Rectal smooth muscle tissue (tissue), 1 donor: ENCODE data around the gene NEK1.
"Not testable (repeated sequence)": the region's sequence is repeated elsewhere in the genome, so short reads cannot be mapped to it uniquely, and the experiment has no call there.

ENCODE experiments used
- H3K27ac ChIP-seq: one replicate; pipeline ENCODE4 v1.7.0; 2013; ENCODE audit warnings: low read depth, low read length, inconsistent platforms
- H3K27me3 ChIP-seq: one replicate; pipeline ENCODE4 v1.7.0; 2013; ENCODE audit warnings: low read length; ENCODE audit not compliant: control insufficient read depth, insufficient read depth
- H3K36me3 ChIP-seq: one replicate; pipeline ENCODE4 v1.7.0; 2013; ENCODE audit warnings: low read length; ENCODE audit not compliant: control insufficient read depth, insufficient read depth
- H3K4me1 ChIP-seq: one replicate; pipeline ENCODE4 v1.7.0; 2013; ENCODE audit warnings: low read length; ENCODE audit not compliant: control insufficient read depth, insufficient read depth
- H3K4me3 ChIP-seq: one replicate; pipeline ENCODE4 v1.7.0; 2013; ENCODE audit warnings: low read length
- H3K9ac ChIP-seq: one replicate; pipeline ENCODE4 v1.7.0; 2013; ENCODE audit warnings: low read length

The NEK1 gene

GRCh38 chr4:169499907-169500306 lies 112.5 kb downstream of the NEK1 start:
- H3K4me1 ChIP-seq, H3K4me3 ChIP-seq, H3K36me3 ChIP-seq, H3K9ac ChIP-seq, H3K27me3 ChIP-seq, H3K27ac ChIP-seq: not testable (repeated sequence)

- H3K27ac ChIP-seq, H3K4me1 ChIP-seq, H3K9ac ChIP-seq, H3K4me3 ChIP-seq, H3K27me3 ChIP-seq, H3K36me3 ChIP-seq: not testable (repeated sequence)
These were observed 118.1 kb downstream of the NEK1 start for GRCh38 chr4:169494234-169494633.

GRCh38 chr4:169493164-169493524 lies 119.2 kb downstream of the NEK1 start:
- no peak overlapping the region for H3K9ac ChIP-seq
- no peak overlapping the region for H3K27ac ChIP-seq
- peaks cover 4% of the 10 kb centered on the region for H3K36me3 ChIP-seq
- H3K4me3 ChIP-seq, result no peak overlapping the region
- H3K27me3 ChIP-seq, result no peaks in the 10 kb centered on the region
- H3K4me1 ChIP-seq, result no peaks in the 10 kb centered on the region

- H3K4me3 ChIP-seq, result no peak overlapping the region
- no peaks in the 10 kb centered on the region for H3K4me1 ChIP-seq
- H3K27me3 ChIP-seq, result no peaks in the 10 kb centered on the region
- H3K36me3 ChIP-seq, result peaks cover 4% of the 10 kb centered on the region
- H3K27ac ChIP-seq, result no peak overlapping the region
- H3K9ac ChIP-seq, result no peak overlapping the region
These were observed 119.8 kb downstream of the NEK1 start for GRCh38 chr4:169492436-169493163.

- no peaks in the 10 kb centered on the region for H3K4me1 ChIP-seq
- H3K36me3 ChIP-seq, result peaks cover 4% of the 10 kb centered on the region
- no peaks in the 10 kb centered on the region for H3K27me3 ChIP-seq
- H3K4me3 ChIP-seq, result no peak overlapping the region
- no peak overlapping the region for H3K9ac ChIP-seq
- H3K27ac ChIP-seq, result no peak overlapping the region
These were observed 121.2 kb downstream of the NEK1 start for GRCh38 chr4:169491211-169491610.

GRCh38 chr4:169489306-169489705 lies 123.1 kb downstream of the NEK1 start:
- Histone ChIP-seq H3K4me1 (no peaks in the 10 kb centered on the region), H3K4me3 (no peak overlapping the region), H3K27ac (no peak overlapping the region), H3K9ac (no peak overlapping the region), H3K27me3 (no peaks in the 10 kb centered on the region), H3K36me3 (peaks cover 4% of the 10 kb centered on the region)

- Histone ChIP-seq H3K9ac (no peak overlapping the region), H3K4me3 (no peak overlapping the region)
These were observed 126.3 kb downstream of the NEK1 start for GRCh38 chr4:169485791-169486742.

GRCh38 chr4:169485086-169485485 lies 127.3 kb downstream of the NEK1 start:
- Histone ChIP-seq H3K27me3 (no peaks in the 10 kb centered on the region), H3K9ac (no peak overlapping the region), H3K4me1 (no peaks in the 10 kb centered on the region), H3K27ac (no peak overlapping the region), H3K36me3 (no peaks in the 10 kb centered on the region), H3K4me3 (no peak overlapping the region)

More at GRCh38 chr4:169485791-169486742, 126.3 kb downstream of the NEK1 start:
- H3K27me3 ChIP-seq, result no peaks in the 10 kb centered on the region
- no peaks in the 10 kb centered on the region for H3K4me1 ChIP-seq
- H3K36me3 ChIP-seq, result no peaks in the 10 kb centered on the region
- H3K27ac ChIP-seq, result no peak overlapping the region

- Histone ChIP-seq H3K9ac (no peak overlapping the region), H3K4me3 (no peak overlapping the region), H3K27ac (no peak overlapping the region), H3K4me1 (no peaks in the 10 kb centered on the region), H3K36me3 (no peaks in the 10 kb centered on the region), H3K27me3 (no peaks in the 10 kb centered on the region)
These were observed 127.9 kb downstream of the NEK1 start for GRCh38 chr4:169484485-169484884.

- no peak overlapping the region for H3K4me3 ChIP-seq
- no peaks in the 10 kb centered on the region for H3K36me3 ChIP-seq
- no peak overlapping the region for H3K27ac ChIP-seq
- H3K9ac ChIP-seq, result no peak overlapping the region
- H3K4me1 ChIP-seq, result no peaks in the 10 kb centered on the region
- H3K27me3 ChIP-seq, result no peaks in the 10 kb centered on the region
These were observed 148.3 kb downstream of the NEK1 start for GRCh38 chr4:169464080-169464479.

GRCh38 chr4:169460081-169460480 lies 152.3 kb downstream of the NEK1 start:
- H3K27me3 ChIP-seq, result no peaks in the 10 kb centered on the region
- H3K36me3 ChIP-seq, result no peaks in the 10 kb centered on the region
- no peak overlapping the region for H3K27ac ChIP-seq
- no peak overlapping the region for H3K4me3 ChIP-seq
- H3K9ac ChIP-seq, result no peak overlapping the region
- no peaks in the 10 kb centered on the region for H3K4me1 ChIP-seq

GRCh38 chr4:169458575-169458974 lies 153.8 kb downstream of the NEK1 start:
- H3K4me3 ChIP-seq, result no peak overlapping the region
- no peaks in the 10 kb centered on the region for H3K4me1 ChIP-seq
- H3K36me3 ChIP-seq, result no peaks in the 10 kb centered on the region
- H3K27ac ChIP-seq, result no peak overlapping the region
- no peak overlapping the region for H3K9ac ChIP-seq
- H3K27me3 ChIP-seq, result no peaks in the 10 kb centered on the region
